HepG2 (cell line): ENCODE data around the gene CCDC192.

Experiments used
- CTCF ChIP-seq: sonication (generic); formaldehyde crosslinking; IDR thresholded peaks from 2 replicates; pipeline ENCODE4 v1.5.0; 2020; ENCODE audit warnings: mild to moderate bottlenecking, missing genetic modification reagents, moderate library complexity
- JUND ChIP-seq: sonication (generic); formaldehyde crosslinking; IDR thresholded peaks from 2 replicates; pipeline ENCODE4 v1.8.0; 2022; ENCODE audit warnings: mild to moderate bottlenecking, missing genetic modification reagents
- RAD21 ChIP-seq: fragments of 450-650 bp; formaldehyde crosslinking; IDR thresholded peaks from 2 replicates; pipeline ENCODE4 v1.5.0; 2020; ENCODE audit warnings: mild to moderate bottlenecking
- REST ChIP-seq, 2 experiments: IDR thresholded peaks; 2 replicates each; pipeline ENCODE4 v1.6.1; 2011 to 2012; ENCODE audit warnings: low read length in 2 of 2, borderline replicate concordance in 1 of 2, low read depth in 1 of 2, mild to moderate bottlenecking in 1 of 2, moderate library complexity in 1 of 2
- TBL1XR1 ChIP-seq: fragments of 150-350 bp; IDR thresholded peaks from 2 replicates; pipeline ENCODE4 v1.6.1; 2014; ENCODE audit warnings: borderline replicate concordance, low read length; ENCODE audit not compliant: partially characterized antibody
- TBX3 ChIP-seq: fragments of 450-650 bp; IDR thresholded peaks from 2 replicates; pipeline ENCODE4 v1.6.1; 2017; ENCODE audit warnings: antibody characterized with exemption, mild to moderate bottlenecking, inconsistent platforms, borderline replicate concordance
- ZNF274 ChIP-seq: sonication (generic); formaldehyde crosslinking; IDR thresholded peaks from 2 replicates; pipeline ENCODE4 v1.5.1; 2020; ENCODE audit warnings: mild to moderate bottlenecking, missing genetic modification reagents
- ZNF552 ChIP-seq: sonication (generic); formaldehyde crosslinking; IDR thresholded peaks from 2 replicates; pipeline ENCODE4 v1.9.0; 2022; ENCODE audit warnings: missing genetic modification reagents, mild to moderate bottlenecking, borderline replicate concordance
- ZSCAN29 ChIP-seq: sonication (generic); formaldehyde crosslinking; conservative IDR thresholded peaks from 2 replicates; pipeline ENCODE4 v1.4.0; 2020; ENCODE audit warnings: mild to moderate bottlenecking, missing genetic modification reagents

- TF ChIP-seq RAD21 (CRISPR knock-in tag) (peak; percentile 66), TBL1XR1 (no peak), TBX3 (no peak), ZSCAN29 (CRISPR knock-in tag) (no peak), ZNF274 (CRISPR knock-in tag) (no peak), CTCF (CRISPR knock-in tag) (peak; percentile 80), ZNF552 (no peak), JUND (CRISPR knock-in tag) (no peak), REST (IDR thresholded peaks at IDR 0.05; ENCODE audit: borderline replicate concordance in 1 of 2, low read depth in 1 of 2, low read length in 2 of 2) (no peak)
Measured at GRCh38 chr5:127875235-127876021, 172.2 kb downstream of the CCDC192 start.
